ENCODE results near the gene KLK15.
A peak's percentile ranks its signal among the peaks of the same experiment; 100 is the strongest.
"Not testable (repeated sequence)": the region's sequence is repeated elsewhere in the genome, so short reads cannot be mapped to it uniquely, and the experiment has no call there.

Gene KLK15

GRCh38 chr19:50812474-50812873, 20.9 kb downstream of the KLK15 start:
- DNase-seq (ENCODE audit: low spot score) = no peak
- TF ChIP-seq, protein P1, sequence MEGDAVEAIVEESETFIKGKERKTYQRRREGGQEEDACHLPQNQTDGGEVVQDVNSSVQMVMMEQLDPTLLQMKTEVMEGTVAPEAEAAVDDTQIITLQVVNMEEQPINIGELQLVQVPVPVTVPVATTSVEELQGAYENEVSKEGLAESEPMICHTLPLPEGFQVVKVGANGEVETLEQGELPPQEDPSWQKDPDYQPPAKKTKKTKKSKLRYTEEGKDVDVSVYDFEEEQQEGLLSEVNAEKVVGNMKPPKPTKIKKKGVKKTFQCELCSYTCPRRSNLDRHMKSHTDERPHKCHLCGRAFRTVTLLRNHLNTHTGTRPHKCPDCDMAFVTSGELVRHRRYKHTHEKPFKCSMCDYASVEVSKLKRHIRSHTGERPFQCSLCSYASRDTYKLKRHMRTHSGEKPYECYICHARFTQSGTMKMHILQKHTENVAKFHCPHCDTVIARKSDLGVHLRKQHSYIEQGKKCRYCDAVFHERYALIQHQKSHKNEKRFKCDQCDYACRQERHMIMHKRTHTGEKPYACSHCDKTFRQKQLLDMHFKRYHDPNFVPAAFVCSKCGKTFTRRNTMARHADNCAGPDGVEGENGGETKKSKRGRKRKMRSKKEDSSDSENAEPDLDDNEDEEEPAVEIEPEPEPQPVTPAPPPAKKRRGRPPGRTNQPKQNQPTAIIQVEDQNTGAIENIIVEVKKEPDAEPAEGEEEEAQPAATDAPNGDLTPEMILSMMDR (IDR thresholded peaks at IDR 0.05; ENCODE audit: extremely low read depth, missing control alignments) = no peak

- DNase-seq (ENCODE audit: low spot score) = not testable (repeated sequence)
Measured at GRCh38 chr19:50811622-50812238, 21.6 kb downstream of the KLK15 start.

DNA sequence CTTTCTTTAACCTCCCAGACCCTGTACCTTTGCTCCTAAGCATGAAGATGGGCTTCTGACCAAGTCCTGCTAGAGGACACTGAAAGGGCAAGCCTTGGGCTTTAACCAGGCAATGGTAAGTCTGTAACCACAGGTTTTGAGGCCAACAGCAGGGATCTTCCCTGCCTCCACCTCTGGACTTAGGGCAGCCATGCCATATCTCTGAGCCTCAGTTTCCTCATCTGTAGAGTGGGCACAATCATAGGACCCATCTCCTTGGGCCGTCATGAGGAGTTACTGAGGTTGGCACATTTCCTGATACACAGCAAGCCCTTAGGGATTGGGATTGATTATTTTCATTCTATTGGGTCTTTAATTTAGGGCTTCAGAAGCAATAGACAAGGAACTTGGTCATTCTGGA, 24.5 kb downstream of the KLK15 start:
- TF ChIP-seq, protein P1 (IDR thresholded peaks at IDR 0.05; ENCODE audit: extremely low read depth, missing control alignments) = no peak
- no peak for DNase-seq (ENCODE audit: low spot score)

- TF ChIP-seq, protein P1 (IDR thresholded peaks at IDR 0.05; ENCODE audit: extremely low read depth, missing control alignments) = no peak
- peak; percentile 96 for DNase-seq (ENCODE audit: low spot score)
Measured at GRCh38 chr19:50804420-50805272, 28.7 kb downstream of the KLK15 start.

DNA sequence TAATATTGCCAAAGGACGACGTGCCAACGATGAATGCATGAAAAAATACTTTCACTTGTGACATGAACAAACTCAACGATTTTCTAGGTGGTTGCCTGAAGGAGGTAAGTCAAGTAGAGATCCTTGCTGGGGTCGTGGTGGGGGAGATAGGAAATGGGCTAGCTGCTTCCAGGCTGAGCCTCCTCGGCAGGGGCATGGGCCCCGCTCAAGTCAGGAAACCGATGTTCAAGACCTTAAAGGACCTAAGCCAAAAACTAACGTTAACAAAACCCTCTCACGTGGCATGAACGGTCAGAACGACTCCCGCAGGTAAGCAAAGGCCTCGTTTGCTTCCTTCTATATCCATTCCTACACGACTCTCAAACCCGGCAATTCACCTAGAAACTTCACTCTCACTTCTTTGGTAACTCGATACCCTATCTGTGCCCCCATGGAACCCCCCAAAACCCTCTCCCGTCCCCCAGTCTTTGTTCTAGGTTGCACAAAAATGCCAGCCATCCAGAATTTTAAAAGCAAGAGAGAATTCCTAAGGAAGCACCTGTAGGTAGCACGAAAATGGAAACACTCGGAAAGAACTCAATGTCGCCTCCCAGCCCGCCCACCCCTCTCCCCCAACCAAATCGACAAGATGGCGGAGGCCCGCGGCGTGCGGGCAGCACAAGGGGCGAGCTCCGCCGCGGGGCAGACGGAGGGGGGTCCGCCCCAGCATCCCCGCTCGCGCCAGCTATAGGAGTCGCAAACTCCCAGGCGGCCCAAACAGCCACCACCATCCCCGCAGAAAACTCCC, 29.5 kb downstream of the KLK15 start:
- no peak for DNase-seq (ENCODE audit: low spot score)
- TF ChIP-seq, protein P1 (IDR thresholded peaks at IDR 0.05; ENCODE audit: extremely low read depth, missing control alignments) = no peak

- TF ChIP-seq, protein P1 (IDR thresholded peaks at IDR 0.05; ENCODE audit: extremely low read depth, missing control alignments) = no peak
- no peak for DNase-seq (ENCODE audit: low spot score)
Measured at GRCh38 chr19:50801107-50801506, 32.3 kb downstream of the KLK15 start.

GRCh38 chr19:50799547-50799851, 33.9 kb downstream of the KLK15 start:
- DNase-seq (ENCODE audit: low spot score) = no peak
- TF ChIP-seq, protein P1 (IDR thresholded peaks at IDR 0.05; ENCODE audit: extremely low read depth, missing control alignments) = no peak

Measured in GM20000 (cell line).